HG03442 (cell line): ENCODE data around the gene TUBA3E.
"Not testable (repeated sequence)": the region's sequence is repeated elsewhere in the genome, so short reads cannot be mapped to it uniquely, and the experiment has no call there.

Experiments
- ATAC-seq: cut with Tn5 transposase; IDR thresholded peaks from one replicate; pipeline ENCODE4 v1.9.1; 2021; ENCODE audit warnings: mild to moderate bottlenecking, moderate library complexity; ENCODE audit not compliant: unreplicated experiment

TUBA3E gene

GRCh38 chr2:130198343-130198742, at the start of gene TUBA3E:
Gene TUBA3E (minus strand): TSS chr2:130198439. CDS start chr2:130198360, 79 bp downstream.
- no peak for ATAC-seq

- ATAC-seq = no peak
Observed at GRCh38 chr2:130246430-130246829, 48.2 kb upstream of the TUBA3E start.

DNA sequence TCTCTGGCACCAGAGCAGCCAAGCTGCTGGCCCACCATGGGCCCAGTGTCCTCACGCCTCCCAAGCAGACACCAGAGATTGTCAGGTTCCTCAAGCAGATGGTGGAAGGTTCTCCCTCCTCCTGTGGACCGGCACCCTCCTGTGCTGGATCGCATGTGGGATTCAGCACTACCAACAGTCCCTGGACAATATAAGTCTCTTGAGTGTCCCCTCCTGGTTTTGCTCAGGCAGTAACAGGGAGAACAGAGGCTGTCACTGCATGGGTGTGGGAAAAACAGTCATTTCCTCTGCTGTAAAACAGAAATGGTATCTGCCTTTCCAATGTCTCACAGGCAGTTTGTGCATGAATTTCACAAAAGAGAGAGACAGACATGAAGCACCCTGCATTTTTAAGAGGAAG, 47.7 kb upstream of the TUBA3E start:
- ATAC-seq = no peak

DNA sequence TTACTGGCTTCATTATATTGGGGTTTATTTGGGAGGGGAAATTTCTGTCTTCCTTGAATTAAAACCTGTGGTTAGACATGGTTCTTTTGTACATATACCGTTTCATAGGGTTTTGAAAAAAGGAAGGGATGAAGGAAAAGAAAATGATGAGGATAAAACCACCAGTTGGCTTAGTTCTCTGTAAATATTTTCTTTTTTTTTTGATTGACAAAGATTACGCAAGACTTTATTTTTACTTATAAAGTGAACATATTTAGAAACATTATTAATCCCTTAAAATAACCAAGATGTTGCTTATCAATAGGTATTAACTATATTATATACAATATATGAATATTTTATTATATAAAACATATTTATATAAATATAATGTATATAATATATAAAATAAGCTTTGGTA, 45.1 kb upstream of the TUBA3E start:
- ATAC-seq = no peak

GRCh38 chr2:130241041-130241707, 42.9 kb upstream of the TUBA3E start:
- ATAC-seq = no peak

- not testable (repeated sequence) for ATAC-seq
Observed at GRCh38 chr2:130239581-130239980, 41.3 kb upstream of the TUBA3E start.

DNA sequence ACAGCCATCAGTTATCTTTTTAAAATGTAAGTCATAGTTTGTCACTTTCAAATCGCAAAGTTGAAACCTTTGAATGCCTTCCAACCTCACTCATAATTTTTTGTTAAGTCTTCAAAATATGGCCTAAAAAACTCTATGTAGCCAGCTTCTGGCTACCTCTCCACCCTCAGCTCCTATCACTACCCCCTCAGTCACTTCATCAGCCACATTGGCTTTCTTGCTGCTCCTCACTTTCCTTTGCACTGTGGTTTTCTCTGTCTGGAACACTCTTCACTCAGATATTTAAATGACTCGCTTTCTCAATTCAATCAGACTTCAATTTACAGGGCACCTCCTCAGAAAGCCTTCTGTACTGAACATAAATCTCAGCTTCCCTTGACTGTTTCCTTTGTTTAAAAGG, 34.8 kb upstream of the TUBA3E start:
- ATAC-seq = not testable (repeated sequence)

DNA sequence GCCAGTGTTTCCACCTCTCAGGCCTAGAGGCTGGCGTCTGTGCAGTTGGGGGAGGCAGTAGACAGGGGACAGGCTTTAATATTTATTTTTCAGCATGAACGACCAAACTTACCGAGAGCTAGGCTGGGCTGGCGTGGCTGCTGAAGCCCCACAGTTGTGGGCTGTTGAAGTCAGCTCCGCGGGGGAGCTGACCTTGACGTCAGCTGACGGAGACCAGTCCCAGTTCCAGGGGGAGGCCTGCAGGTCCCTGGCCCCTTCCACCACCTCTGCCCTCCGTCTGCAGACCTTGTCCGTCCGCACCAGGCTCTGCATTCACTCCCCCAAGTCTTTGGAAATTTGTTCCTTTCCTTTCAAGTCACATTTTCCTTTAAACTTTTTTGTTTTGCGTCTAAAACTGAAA, 33.4 kb upstream of the TUBA3E start:
- ATAC-seq = no peak

DNA sequence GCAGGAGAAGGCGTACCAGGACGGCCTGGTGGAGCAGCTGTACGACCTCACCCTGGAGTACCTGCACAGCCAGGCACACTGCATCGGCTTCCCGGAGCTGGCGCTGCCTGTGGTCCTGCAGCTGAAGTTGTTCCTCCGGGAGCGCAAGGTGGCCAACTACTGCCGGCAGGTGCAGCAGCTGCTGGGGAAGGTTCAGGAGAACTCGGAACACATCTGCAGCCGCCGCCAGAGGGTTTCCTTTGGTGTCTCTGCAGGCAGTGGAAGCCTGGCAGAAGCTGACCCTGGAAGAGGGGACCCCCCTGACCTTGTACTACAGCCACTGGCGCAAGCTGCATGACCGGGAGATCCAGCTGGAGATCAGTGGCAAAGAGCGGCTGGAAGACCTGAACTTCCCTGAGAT, 32.7 kb upstream of the TUBA3E start:
- not testable (repeated sequence) for ATAC-seq

DNA sequence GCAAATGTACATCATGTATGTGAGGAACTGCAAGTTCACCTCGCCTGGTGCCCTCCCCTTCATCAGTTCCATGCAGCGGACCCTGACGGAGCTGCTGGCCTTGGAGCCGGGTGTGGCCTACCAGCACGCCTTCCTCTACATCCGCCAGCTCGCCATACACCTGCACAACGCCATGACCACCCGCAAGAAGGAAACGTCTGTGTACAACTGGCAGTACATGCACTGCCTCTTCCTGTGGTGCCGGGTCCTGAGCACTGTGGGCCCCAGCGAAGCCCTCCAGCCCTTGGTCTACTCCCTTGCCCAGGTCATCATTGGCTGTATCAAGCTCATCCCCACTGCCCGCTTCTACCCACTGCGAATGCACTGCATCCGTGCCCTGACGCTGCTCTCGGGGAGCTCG, 32.1 kb upstream of the TUBA3E start:
- ATAC-seq = not testable (repeated sequence)

GRCh38 chr2:130229161-130229510, 30.9 kb upstream of the TUBA3E start:
- not testable (repeated sequence) for ATAC-seq

DNA sequence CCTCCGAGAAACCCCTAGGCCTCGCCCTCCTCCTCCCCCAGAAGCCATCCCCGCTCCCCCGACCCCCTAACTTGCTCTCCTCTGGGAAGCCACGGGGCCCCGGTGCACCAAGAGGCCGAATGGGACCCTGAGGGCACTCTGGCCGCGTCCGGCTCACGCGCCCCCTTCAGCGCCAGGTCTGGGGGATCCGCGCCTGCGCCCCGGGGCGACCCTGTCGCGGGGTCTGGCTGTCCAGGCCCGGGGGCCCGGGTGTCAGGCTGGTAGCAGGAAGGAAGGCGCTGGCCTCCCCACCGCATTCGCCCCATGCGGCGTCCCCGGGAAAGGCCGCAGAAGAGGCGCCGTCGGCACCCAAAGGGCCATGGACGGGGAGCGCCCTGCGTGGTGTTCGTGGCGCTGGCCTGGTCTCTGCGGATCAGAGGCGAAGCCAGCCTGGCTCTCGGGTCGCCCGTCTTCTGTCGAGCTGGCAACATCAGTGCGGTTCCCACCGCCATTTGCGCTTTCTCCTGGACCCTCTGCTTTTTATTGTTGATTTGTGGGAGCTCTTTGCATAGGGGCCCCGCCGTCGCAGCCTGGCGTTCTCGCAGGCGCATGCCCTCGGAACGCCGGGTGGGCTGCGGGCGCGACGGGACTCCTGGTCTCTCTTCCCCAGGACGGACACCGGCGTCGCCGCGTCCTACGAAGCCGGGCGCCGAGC, 30.4 kb upstream of the TUBA3E start:
- ATAC-seq = not testable (repeated sequence)

GRCh38 chr2:130228005-130228404, 29.8 kb upstream of the TUBA3E start:
- ATAC-seq = not testable (repeated sequence)

DNA sequence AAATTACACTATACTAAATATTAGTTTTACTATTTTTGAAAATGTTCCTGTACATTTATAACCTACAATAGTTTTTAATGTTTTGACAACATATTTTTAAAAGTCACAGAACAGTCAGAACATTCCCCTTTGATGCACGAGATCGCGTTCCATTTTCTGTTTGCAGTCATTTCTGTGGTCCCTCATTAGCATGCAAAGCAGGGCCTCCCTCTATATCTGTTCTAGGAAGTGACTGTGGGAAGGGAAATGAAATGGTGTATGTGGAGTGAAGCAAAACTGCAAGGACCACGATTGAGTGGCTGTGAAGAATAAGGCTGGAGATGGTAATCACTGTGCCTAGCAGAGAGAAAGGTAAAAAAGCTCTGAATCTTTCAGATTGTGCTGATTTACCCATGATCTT, 24.3 kb upstream of the TUBA3E start:
- peak; percentile 98 for ATAC-seq

DNA sequence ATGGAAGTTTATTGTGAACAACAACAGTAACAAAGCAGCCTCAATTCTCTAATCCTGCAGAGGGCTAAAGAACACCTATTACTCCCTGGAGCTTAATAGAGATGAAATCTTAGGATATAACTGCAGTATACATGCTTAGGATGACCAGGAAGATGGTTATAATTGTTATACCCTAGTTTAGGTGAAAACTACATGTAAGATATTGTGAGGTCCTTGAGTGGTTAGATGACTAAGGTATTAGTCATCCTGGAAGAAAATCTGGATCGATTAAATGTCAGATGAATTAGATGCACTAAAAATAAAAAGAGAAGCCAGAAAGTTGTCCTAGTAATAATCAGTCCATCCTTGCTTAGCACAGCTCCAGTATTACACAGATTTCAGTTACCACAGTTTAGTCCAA, 22.3 kb upstream of the TUBA3E start:
- not testable (repeated sequence) for ATAC-seq

DNA sequence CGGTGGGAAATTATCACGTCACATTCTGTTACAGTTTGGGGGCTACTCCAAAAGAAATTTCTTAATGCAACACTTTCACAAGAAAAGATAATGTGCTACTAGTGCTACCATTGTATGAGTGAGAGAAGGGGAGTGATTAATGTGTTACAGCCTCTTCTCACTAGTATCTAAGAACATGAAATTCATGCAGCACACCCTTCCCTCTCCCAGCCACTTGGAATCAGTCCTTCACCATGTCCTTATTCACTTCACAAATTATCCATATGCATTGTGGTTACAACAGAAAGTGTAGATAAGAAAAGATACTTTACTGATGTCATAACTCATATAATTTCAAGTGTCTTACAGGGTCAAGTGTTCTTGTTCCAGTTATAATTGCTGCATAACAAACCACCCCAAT, 20.9 kb upstream of the TUBA3E start:
- not testable (repeated sequence) for ATAC-seq

- ATAC-seq = not testable (repeated sequence)
Observed at GRCh38 chr2:130207051-130207450, 8.8 kb upstream of the TUBA3E start.

DNA sequence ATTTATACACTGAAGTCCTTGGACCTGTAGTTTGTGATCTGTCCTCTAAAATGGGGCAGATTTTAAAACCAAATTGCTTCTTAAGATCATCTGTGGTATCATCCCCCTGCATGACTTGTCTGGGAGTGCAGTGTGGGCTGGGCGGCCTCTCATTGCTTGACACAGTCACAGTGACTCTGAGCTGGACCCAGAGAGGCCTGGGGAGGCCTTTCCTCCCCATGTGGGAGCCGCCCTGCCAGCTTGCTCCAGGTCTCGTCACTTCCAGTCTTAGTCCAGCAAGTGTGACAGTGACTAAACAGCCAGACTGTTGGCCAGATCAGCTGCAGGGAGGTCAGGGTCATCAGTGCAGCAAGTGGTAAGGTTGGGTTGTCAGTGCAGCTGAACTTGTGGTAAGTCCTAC, 4.9 kb upstream of the TUBA3E start:
- ATAC-seq = not testable (repeated sequence)

DNA sequence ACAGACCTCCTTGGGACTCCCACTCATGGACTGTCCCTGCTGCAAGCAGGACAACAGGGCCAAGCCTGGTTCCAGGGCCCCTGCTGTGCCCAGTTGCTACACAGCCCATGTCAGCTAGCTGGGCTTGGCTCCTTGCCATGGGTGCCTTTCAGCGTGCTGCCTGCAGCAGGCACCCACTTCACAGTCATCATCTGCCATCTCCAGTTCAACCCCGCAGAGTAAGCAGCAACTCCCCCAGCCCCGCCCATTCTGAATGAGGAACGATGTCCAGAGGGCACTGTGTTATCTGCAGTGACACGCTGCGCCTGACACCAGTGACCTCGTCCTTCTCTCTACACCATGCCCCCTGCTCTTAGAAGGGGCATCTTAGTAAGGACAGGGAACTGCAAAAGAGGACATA, 4.3 kb upstream of the TUBA3E start:
- not testable (repeated sequence) for ATAC-seq

DNA sequence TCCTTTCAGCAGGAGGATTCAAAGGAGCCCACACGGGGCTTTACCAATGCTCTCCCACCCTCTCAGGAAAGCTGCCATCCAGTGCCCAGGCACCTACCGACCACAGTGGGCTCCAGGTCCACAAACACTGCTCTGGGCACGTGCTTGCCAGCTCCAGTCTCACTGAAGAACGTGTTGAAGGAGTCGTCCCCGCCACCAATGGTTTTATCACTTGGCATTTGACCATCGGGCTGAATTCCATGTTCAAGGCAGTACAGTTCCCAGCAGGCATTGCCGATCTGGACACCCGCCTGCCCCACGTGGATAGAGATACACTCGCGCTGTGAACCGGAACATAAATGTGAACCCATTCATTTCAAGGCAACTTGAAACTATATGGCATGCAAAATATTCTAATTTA, 2.2 kb downstream of the TUBA3E start:
- ATAC-seq = not testable (repeated sequence)

- not testable (repeated sequence) for ATAC-seq
Observed at GRCh38 chr2:130195089-130195635, 3.1 kb downstream of the TUBA3E start.

DNA sequence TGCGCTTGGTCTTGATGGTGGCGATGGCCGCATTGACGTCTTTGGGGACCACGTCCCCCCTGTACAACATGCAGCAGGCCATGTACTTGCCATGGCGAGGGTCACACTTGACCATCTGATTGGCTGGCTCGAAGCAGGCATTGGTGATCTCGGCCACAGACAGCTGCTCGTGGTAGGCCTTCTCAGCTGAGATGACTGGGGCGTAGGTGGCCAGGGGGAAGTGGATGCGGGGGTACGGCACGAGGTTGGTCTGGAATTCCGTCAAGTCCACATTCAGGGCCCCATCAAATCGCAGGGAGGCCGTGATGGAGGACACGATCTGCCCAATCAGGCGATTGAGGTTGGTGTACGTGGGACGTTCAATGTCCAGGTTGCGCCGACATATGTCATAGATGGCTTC, 4.4 kb downstream of the TUBA3E start:
- ATAC-seq = not testable (repeated sequence)
